ENCODE data around the gene PSMD11. TPM values are rescaled to one million over a fixed set of nuclear protein-coding genes. Genes with fewer than 3 reads are reported as not detected.
A peak's percentile ranks its signal among the peaks of the same experiment; 100 is the strongest.

Gene PSMD11
- total and polyA plus RNA-seq, 2 of the 8 experiments (the other 6 are each of a cell fraction or from before 2014, with no cell fraction given) = 68.4 to 171 TPM

DNA sequence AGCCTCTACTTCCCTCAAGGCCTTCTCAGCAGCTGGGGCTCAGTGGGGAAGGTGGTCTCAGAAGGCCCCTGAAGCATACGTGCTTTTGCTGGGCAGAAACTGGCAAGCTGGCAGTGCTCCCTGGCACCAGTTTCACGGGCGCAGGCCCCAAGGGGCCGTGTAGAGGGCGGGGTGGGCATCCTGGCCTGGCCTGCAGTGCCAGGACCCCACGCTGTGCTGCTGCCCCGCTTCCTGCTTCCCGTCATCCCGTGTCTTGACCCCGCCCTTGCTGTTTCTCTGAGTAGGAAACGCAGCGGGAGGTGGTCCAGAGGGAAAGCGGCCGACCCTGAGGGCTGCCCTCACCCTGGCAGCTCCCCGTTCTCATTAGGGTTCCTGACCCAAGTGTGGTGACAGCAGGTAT is 49.3 kb downstream of the PSMD11 start:
- no peaks in the 10 kb centered on the region for H3K9me3 ChIP-seq (ENCODE audit: insufficient read depth in 2 of 2, low read depth in 1 of 2, low read length in 1 of 2)
- no peak overlapping the region for H3K4me3 ChIP-seq (ENCODE audit: extremely low read depth in 1 of 4, insufficient read depth in 2 of 4, low read depth in 3 of 4, low read length in 4 of 4)
- peaks cover 0 to 11% (median 4%) of the 10 kb centered on the region in 4 experiments; a peak in 3 of 8 replicates for H3K36me3 ChIP-seq (ENCODE audit: control insufficient read depth in 2 of 4, insufficient read depth in 4 of 4, low read length in 3 of 4)
- ChIA-PET POLR2A (ENCODE audit: partially characterized antibody) (interaction anchor here (0.8 to 1.0 kb wide), 2 partner anchors 9 to 22 kb away, joined by 3 read pairs; no protein-coding TSS in a partner anchor), CTCF (ENCODE audit: partially characterized antibody) (interaction anchor here (0.9 kb wide), 1 partner anchor 73 kb away, joined by 3 read pairs; no protein-coding TSS in a partner anchor)
- H3K79me1 ChIP-seq (ENCODE audit: low read depth, low read length) = peaks cover 7% of the 10 kb centered on the region; the same call in 1 of the 2 replicates
- H3K4ac ChIP-seq (replicated peaks; ENCODE audit: insufficient read length, low read depth, low read length) = no peak overlapping the region
- no peak overlapping the region for H3K9ac ChIP-seq (replicated peaks in 1 of 4; ENCODE audit: extremely low read depth in 1 of 4, low read depth in 3 of 4, low read length in 3 of 4)
- no peak overlapping the region for H3K18ac ChIP-seq (ENCODE audit: extremely low read depth, low read length)
- H2BK20ac ChIP-seq (ENCODE audit: low read length) = no peak overlapping the region
- H2BK15ac ChIP-seq (ENCODE audit: low read length) = no peak overlapping the region
- H4K91ac ChIP-seq (replicated peaks; ENCODE audit: insufficient read length, low read length) = no peak overlapping the region
- no peak overlapping the region for H2BK120ac ChIP-seq (replicated peaks; ENCODE audit: low read depth, low read length)
- no peak for FAIRE-seq
- no peak overlapping the region for H2BK5ac ChIP-seq (ENCODE audit: low read depth, low read length)
- H3K56ac ChIP-seq (replicated peaks; ENCODE audit: insufficient read length, low read depth, low read length) = no peak overlapping the region
- no peaks in the 10 kb centered on the region for H3K23me2 ChIP-seq (ENCODE audit: low read depth, low read length)
- no peak overlapping the region for H3K27ac ChIP-seq (ENCODE audit: low read depth, low read length)
- H3K23ac ChIP-seq (ENCODE audit: insufficient read length) = no peak overlapping the region
- no peak overlapping the region for H3K4me2 ChIP-seq (ENCODE audit: insufficient read depth in 1 of 2, low read depth in 2 of 2, low read length in 2 of 2)
- no peak overlapping the region for H2AFZ ChIP-seq (ENCODE audit: low read length)
- no peak overlapping the region for H2AK5ac ChIP-seq (ENCODE audit: low read depth, low read length)
- peaks cover 0 to 23% (median 11%) of the 10 kb centered on the region in 4 experiments; a peak in 6 of 7 replicates for H3K4me1 ChIP-seq (replicated peaks in 1 of 4; ENCODE audit: control insufficient read depth in 3 of 4, insufficient read depth in 4 of 4, low read length in 3 of 4)
- H4K8ac ChIP-seq (ENCODE audit: extremely low read depth, insufficient read depth, low read length) = peak overlapping the region; percentile 6; the same call in 1 of the 2 replicates
- H4K5ac ChIP-seq (ENCODE audit: insufficient read length, low read depth, low read length) = no peak overlapping the region
- H3K27me3 ChIP-seq (replicated peaks in 1 of 4; ENCODE audit: control insufficient read depth in 3 of 4, extremely low read depth in 1 of 4, insufficient read depth in 3 of 4, low read length in 3 of 4) = no peaks in the 10 kb centered on the region
- H2BK12ac ChIP-seq (ENCODE audit: low read depth, low read length) = no peak overlapping the region
- peaks cover 3 to 11% of the 10 kb centered on the region in 2 experiments for H4K20me1 ChIP-seq (replicated peaks in 1 of 2; ENCODE audit: control insufficient read depth in 1 of 2, insufficient read depth in 2 of 2, low read length in 2 of 2)
- H3K14ac ChIP-seq (ENCODE audit: insufficient read length) = no peak overlapping the region
- 89% methylated on average over 15 of the region's 15 CpGs; no CpG with 5 or more reads in 1 of the 2 experiments for WGBS, 2 experiments (ENCODE audit: extremely low coverage in 1 of 2, insufficient coverage in 1 of 2, insufficient read length in 1 of 2, insufficient replicate concordance in 2 of 2, low coverage in 1 of 2, low lambda C conversion rate in 2 of 2, missing lambda C conversion rate in 1 of 2)
- H3K79me2 ChIP-seq (ENCODE audit: control insufficient read depth in 1 of 2, insufficient read depth in 2 of 2, low read length in 2 of 2) = peaks cover 0 to 20% of the 10 kb centered on the region in 2 experiments; a peak in 2 of 4 replicates
- no peak for DNase-seq (ENCODE audit: low read depth in 1 of 2, low spot score in 2 of 2)
- TF ChIP-seq HDAC2 (IDR thresholded peaks at IDR 0.05; ENCODE audit: borderline replicate concordance in 1 of 2, low read depth in 2 of 2, low read length in 2 of 2) (no peak), RXRA (IDR thresholded peaks at IDR 0.05; ENCODE audit: insufficient read depth, low read depth, low read length) (no peak), GTF2F1 (IDR thresholded peaks at IDR 0.05; ENCODE audit: borderline replicate concordance, low read depth, low read length) (no peak), RBBP5 (IDR thresholded peaks at IDR 0.05; ENCODE audit: borderline replicate concordance, low read depth, low read length) (no peak)
